Effector CD8-positive, alpha-beta T cell (primary cell): ENCODE measurements around the gene LRRC27.

Source experiments
- DNase-seq: peaks from one replicate; lab custom pipeline; 2025; lab: John Stamatoyannopoulos, UW

LRRC27 gene

GRCh38 chr10:132301371-132302330 lies 30.3 kb upstream of the LRRC27 start:
- no peak for DNase-seq

DNA sequence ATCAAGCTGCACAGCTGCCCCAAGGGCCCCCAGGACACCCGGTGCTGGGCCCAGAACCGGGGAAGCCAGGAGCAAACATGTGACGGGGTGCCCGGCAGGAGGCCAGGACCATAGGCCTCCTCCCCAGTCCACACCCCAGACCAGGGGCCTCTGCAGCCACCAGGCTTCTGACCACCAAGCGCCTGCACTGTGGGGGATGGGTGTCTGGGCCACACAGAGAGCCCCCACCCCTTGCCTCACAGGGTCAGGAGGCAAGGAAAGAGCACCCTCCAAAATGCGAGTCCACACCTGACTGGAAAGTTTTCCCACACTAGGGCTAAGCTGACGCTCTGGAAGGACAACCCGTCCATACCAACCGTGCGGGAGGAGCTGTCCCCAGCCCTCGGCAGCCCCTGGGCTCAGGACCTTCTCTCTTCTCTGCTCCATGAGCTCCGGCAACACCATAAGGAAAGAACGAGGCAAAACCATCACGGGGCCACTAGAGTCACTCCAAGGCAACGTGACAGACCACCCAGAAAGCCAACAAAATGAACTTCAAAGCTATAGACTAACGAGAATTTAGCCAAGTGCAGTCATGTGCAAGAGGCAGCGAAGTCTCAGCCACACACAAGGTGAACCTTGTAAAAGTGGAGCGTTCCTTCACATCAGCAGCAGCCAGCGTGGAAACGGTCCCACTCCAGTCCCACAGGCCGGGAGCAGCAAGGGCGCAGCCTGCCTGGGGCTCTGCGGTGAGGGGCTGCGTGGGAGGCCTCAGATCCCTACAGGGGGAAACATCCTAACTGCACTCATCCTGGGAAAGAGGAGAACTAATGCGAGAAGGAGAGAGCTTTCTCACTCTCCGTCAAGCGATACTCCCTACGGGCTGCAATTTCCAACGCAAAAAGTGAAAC lies 29.3 kb upstream of the LRRC27 start:
- DNase-seq = no peak

DNA sequence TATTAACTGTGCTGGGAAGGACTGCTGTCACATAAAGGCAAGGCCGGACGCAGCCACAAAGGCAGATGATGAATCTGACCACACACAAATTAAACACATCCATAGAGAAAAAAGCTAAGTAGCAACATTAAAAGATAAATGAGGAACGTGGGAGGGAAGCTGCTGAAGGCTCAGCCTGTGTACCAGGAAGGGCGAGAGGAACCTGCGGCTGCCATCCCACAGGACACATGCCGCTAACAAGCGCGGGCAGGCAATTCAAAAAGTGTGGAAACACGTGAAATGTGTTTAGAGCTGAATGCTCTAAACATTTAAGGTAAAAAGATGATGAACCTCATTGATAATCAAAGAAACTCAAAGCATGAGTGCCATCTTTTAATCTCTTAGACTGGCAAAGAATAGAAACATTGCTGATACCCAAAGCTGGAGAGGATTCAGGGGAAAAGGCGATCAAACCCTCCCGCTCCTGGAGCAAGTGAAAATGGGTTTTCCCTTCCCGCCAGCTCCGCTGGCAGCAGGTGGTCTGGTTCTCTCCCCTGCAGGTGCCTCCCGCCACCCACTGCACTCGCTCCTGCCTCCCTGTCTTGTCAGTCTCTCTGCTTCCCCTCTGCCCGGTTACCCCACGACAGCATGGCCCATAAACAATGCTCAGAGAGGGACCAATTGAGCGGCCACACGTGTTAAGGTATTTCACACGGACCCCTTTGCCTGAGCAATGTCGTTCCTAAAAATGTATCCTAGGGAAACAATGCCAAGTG lies 28.5 kb upstream of the LRRC27 start:
- no peak for DNase-seq

DNA sequence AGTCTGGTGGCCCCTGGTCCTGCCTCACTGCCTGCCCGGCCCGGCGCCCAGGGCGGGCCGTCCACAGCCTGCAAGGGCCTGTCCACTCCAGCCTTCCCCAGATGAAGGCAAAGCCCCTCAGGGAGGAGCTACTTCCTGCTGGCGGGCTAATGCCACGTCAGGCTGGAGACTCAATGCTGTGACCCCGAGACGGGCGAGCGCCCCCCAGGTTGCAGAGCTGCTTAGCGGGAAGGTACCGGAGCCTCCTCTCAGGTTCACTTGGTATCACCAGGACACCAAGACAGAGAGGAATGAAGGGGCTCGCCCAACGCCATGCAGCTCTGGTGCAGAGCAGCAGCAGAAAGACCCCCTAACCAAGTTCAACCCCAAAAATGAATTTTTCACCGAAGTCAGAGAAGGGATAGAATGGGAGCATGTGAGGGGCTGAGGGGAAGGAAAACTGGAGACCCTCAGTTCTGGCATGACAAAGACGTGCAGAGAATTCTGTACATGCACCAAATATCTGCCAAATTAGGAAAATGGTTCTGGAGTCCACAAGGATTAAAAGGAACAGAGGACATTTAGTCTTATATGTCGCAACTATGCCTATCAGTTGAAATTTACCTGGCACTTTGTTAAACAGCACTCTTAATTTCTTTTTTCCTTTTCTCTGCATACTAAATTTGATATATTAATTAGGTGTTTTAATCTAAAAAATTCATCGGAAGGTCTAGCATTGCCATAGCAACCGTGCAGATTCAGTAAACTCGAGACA lies 27.1 kb upstream of the LRRC27 start:
- no peak for DNase-seq

- no peak for DNase-seq
Measured at GRCh38 chr10:132305654-132306342, 26.2 kb upstream of the LRRC27 start.

- no peak for DNase-seq
Measured at GRCh38 chr10:132306343-132306685, 25.7 kb upstream of the LRRC27 start.

DNA sequence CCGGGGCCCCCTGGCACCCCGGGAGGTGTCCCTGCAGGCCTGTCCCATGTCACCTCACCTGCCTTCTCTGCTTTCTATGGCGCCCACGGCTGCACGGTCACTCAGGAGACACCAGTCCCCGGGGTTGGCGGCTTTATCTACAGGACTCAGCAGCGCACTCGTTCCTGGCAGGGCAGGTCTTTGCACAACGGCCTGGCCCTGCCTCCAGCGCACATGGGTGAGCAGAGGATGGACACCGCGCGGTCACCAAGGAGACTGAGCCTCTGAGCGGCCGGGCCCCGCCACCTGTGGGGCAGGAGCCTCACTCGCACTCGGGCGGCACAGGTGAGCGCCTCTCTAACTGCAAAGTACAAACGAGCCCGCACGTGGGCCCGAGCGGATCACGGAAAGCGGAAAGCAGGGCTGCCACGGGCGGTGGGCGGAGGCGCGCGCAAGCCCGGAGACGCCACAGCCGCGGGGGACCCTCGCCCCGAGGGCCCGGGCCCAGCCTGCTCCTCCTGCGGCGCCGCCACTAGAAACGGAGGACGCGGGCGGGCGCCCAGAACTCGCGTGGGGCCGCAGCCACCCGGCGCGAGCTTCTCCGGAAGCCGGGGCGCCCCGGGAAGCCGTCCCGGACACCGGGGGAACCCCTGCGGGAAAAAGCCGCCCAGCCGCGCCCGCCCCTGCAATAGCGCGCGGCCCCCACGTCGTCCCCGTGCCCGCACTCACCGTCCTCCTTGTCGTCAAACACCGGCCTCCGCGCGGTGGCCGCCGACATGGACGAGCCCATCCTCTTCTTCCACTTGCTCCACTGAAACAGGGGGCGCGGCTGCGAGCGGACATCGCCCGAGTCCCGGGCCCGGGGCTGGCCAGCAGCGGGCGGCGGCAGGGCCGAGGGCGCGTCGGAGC lies 24.9 kb upstream of the LRRC27 start:
- peak; percentile 29 for DNase-seq

GRCh38 chr10:132307823-132308586 lies 24.0 kb upstream of the LRRC27 start, which contains the start of gene STK32C:
Gene STK32C (minus strand): TSS chr10:132307950. CDS start chr10:132307833, 117 bp downstream.
- peak; percentile 94 for DNase-seq

DNA sequence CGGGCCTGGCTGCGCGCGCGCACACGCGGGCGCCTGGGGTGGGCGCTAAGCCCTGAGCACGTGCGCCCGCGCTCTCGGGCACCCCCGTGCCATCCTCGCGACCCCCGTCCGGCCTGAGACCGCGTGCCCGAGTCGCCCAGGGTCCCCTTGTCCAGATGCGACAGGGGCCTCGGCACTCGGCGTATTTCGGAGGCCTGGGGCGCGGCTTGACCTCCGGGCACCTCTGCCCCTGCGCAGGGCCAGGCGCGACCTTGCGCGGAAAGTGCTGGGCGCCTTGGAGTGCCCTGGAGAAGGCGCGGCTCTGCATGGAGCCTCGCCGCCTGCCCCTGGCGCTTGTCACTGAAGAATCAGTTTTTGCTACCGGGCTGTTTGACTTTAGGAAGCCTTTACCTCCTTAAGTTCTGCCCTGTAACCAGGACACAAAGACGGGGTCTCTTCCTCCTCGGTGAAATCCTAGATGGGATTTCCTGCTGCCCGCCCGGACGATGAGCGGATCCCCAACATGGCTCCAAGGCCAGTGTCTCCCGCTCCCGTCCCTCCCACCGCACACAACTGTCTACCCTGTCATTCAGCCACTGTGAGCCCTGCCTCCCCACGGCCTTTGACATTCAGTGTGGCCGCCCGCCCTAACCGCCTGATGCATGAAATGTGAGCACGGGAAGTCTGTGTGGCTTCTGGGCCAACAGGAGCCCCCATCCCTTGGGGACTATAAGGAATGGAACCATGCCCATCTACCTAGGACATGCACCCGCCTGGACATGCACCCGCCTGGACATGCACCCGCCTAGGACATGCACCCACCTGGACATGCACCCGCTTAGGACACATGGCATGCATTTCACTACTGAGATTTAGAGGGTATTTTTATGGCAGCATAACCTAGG lies 23.2 kb upstream of the LRRC27 start:
- DNase-seq = no peak

GRCh38 chr10:132309471-132309865 lies 22.5 kb upstream of the LRRC27 start:
- DNase-seq = no peak

GRCh38 chr10:132309879-132310591 lies 22.0 kb upstream of the LRRC27 start:
- DNase-seq = no peak

DNA sequence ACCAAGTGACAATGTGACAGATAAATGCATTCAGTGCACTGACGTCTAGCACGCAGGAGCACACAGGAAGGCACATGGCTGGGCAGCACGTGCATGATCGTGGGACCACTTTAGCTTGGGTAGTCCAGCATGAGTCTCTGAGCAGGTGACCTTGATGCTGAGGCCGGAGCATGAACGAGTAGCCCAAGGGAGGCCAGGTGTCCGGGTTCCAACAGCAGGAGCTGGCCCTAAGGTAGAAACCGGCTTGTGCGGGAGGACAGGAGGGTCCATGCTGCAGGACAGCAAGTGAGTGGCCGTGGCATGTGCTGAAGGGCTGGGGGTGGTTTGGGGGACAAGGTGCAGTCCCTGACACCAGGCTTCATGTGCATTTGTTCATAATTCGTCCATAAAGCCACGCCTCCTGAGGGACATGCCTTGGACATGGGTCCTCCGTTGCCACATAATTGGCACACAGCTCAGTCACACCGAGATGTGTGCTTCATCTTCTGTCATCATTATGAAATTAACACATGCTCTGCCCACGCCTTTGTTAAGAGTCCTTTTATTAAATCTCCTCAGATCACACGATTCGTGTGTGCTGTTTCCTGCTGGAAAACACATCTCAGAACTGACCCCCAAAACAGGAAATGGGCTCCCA lies 21.2 kb upstream of the LRRC27 start:
- no peak for DNase-seq

GRCh38 chr10:132311338-132311939 lies 20.6 kb upstream of the LRRC27 start:
- DNase-seq = no peak

- no peak for DNase-seq
Measured at GRCh38 chr10:132313305-132313704, 18.7 kb upstream of the LRRC27 start.

DNA sequence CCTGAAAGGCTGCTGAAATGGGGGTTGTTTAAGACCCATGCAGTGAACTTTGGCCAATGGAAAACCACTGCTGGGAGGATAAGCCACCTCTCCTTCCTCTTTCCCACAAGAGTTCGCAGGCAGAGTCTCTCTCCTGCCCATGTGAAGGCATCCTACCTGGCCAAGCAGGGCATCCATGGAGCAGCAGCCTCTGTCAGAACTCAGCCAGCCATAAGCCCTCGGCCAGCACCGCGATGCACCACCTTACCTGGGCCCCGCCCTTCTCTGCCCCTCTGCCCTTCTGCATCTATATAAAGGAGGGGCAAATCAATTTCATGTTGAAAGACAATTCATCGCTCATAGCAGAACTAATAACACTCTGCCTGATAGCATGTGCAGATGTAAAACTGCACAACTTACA lies 18.1 kb upstream of the LRRC27 start:
- no peak for DNase-seq

DNA sequence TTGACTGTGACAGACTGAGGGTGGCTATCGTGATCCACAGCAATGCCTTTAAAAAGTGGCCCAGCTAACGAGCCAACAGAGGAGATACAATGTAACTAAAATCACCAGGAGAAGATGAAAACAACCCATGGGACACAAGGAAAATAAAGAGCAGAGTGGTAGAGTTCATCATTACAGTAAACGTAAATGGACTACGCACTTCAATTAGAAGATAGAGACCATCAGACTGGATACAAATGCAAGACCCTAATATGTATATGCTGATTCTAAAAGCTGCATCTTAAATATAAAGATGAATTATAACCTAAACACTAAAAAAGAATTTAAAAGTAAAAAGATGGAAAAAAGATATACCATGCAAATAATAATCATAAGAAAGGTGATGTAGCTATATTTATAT lies 17.7 kb upstream of the LRRC27 start:
- no peak for DNase-seq
